Erythroblast (primary cell): Measurements from ENCODE around the gene ZNF653.
"Not testable (repeated sequence)": the region's sequence is repeated elsewhere in the genome, so short reads cannot be mapped to it uniquely, and the experiment has no call there.

Source experiments
- DNase-seq, 2 experiments: peaks; one replicate each; lab custom pipeline; 2025; lab: John Stamatoyannopoulos, UW
- GATA1 ChIP-seq: IDR thresholded peaks from 2 replicates; pipeline ENCODE4 v1.6.1; 2011; ENCODE audit warnings: low read depth, mild to moderate bottlenecking, control low read depth, low read length, moderate library complexity
- POLR2A ChIP-seq: IDR thresholded peaks from 2 replicates; pipeline ENCODE4 v1.6.1; 2011; ENCODE audit warnings: mild to moderate bottlenecking, low read length

Gene ZNF653

GRCh38 chr19:11464333-11465265, 41.0 kb downstream of the ZNF653 start:
- no peak for DNase-seq
- no peak for TF ChIP-seq GATA1
- no peak for TF ChIP-seq POLR2A

DNA sequence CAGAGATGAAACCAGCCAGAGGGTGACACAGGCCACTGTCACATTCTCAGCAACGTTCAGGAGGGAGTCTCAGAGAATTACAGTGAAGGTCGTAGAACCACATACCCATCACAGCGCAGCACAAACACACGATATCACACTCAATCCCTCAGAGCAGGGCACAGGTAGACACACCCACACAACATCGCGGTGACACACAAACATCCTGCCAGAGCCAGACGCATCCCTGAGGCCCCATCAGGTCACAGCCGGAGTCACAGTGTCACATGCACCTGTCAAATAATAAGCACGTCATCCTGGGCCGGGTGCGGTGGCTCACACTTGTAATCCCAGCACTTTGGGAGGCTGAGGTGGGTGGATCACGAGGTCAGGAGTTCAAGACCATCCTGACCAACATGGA, 42.2 kb downstream of the ZNF653 start:
- no peak for DNase-seq
- no peak for TF ChIP-seq GATA1
- TF ChIP-seq POLR2A: no peak

- no peak for TF ChIP-seq POLR2A
- no peak for TF ChIP-seq GATA1
- DNase-seq: no peak
These were observed 44.2 kb downstream of the ZNF653 start for GRCh38 chr19:11461453-11461852.

- DNase-seq: peak in 1 of 2 experiments; percentile 45
- TF ChIP-seq GATA1 (no peak), POLR2A (no peak)
These were observed 45.4 kb downstream of the ZNF653 start for GRCh38 chr19:11460207-11460606.

DNA sequence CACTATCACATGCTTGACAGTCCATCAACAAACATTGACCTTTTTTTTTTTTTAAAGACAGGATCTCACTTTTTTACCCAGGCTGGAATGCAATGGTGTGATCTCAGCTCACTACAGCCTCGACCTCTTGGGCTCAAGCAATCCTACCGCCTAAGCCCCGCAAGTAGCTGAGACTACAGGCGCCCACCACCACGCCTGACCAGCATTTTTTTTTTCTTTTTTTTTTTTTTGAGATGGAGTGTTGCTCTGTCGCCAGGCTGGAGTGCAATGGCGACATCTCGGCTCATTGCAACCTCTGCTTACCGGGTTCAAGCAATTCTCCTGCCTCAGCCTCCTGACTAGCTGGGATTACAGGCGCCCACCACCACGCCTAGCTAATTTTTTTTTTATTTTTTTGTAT, 46.7 kb downstream of the ZNF653 start:
- not testable (repeated sequence) for DNase-seq

GRCh38 chr19:11458236-11458900, 47.3 kb downstream of the ZNF653 start:
- TF ChIP-seq POLR2A (no peak), GATA1 (no peak)
- no peak for DNase-seq

GRCh38 chr19:11457831-11458230, 47.8 kb downstream of the ZNF653 start:
- TF ChIP-seq GATA1 (no peak), POLR2A (no peak)
- no peak for DNase-seq

GRCh38 chr19:11457115-11457514, 48.5 kb downstream of the ZNF653 start:
- no peak for DNase-seq
- TF ChIP-seq GATA1 (no peak), POLR2A (no peak)

DNA sequence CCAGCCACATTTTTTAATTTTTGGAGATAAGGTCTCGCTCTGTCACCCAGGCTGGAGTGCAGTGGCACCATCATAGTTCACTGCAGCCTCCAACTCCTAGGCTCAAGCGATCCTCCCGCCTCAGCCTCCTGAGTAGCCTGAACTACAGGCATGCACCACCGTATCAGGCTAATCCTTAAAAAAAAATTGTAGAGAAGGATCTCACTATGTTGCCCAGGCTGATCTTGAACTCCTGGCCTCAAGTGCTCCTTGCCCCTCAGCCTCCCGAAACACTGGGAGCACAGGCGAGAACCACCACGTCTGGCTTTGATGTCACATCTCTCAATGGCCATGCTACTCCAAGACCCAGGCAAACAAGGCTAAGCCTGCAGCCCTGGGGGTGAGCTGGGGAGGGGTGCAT, 49.0 kb downstream of the ZNF653 start:
- DNase-seq: no peak
- TF ChIP-seq GATA1 (no peak), POLR2A (no peak)

- not testable (repeated sequence) for DNase-seq
These were observed 50.4 kb downstream of the ZNF653 start for GRCh38 chr19:11455233-11455554.

DNA sequence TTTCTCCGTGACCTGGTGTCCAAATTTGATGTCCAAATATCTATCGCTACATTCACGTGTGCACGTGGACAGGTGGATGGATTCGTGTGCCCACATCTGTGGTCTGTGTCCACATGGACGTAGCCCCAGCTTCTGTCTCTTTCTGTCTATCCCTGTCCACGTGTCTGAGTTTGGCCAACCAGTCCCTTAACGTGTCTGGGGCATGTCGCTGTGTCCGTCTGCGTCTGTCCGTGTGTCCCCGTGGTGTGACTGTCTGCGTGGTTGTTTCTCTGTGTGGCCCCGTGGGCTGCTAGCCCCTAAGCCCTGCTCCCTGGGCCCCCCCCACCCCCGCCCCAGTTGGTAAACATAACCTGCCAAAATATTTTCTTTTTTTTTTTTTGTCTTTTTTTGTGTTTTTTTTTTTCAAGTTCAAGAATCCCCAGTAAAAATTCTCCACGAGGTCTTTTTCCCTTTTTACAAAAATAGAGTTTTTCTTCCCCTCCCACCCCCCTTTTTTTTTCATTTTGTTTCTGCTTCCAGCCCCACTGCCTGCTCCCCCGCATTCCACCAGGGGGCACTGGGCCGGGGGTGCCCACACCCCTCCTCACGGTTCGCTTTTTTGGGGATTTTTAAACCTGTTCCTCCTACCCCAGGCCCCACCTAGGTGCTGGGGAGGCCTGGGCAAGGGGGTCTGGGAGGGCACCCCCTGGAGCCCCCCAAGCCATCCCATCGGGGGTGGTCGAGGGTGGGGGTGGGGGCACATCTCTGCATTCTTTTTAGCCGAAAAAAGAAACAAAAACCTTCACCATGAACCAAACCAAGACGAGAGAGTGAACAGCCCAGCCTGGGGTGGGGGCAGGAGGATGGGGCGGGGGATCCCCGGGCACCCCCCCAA, 51.9 kb downstream of the ZNF653 start:
- TF ChIP-seq POLR2A: no peak
- TF ChIP-seq GATA1: no peak
- peak in 1 of 2 experiments; percentile 41 for DNase-seq

GRCh38 chr19:11452620-11453310, 52.9 kb downstream of the ZNF653 start:
- no peak for TF ChIP-seq POLR2A
- TF ChIP-seq GATA1: no peak

GRCh38 chr19:11451871-11452619, 53.6 kb downstream of the ZNF653 start:
- DNase-seq: no peak
- TF ChIP-seq POLR2A: no peak
- no peak for TF ChIP-seq GATA1

More at GRCh38 chr19:11452620-11453310, 52.9 kb downstream of the ZNF653 start:
- no peak for DNase-seq
